ENCODE measurements around the gene SPSB2. TPM values are rescaled to one million over a fixed set of nuclear protein-coding genes. Genes with fewer than 3 reads are reported as not detected.

SPSB2 gene
- total RNA-seq (10 to 100 TPM in 1 of 5 donors, 1 to 10 TPM in 3, not detected in 1; 5.1 to 24.0 (median 6.0) TPM), polyA plus RNA-seq (10 to 100 TPM in 2 of 3 donors, 1 to 10 TPM in 1; 9.9 to 13.4 (median 11.2) TPM)
- long read RNA-seq, donor 1, partial matches to known transcripts: 144 of 150 reads
- long read RNA-seq, donor 1, other reads (novel, unspliced or antisense): 6 of 150 reads
- long read RNA-seq, donor 2, partial matches to known transcripts: 201 of 201 reads
- long read RNA-seq, donor 2, other reads (novel, unspliced or antisense): 0 of 201 reads
- long read RNA-seq, donor 3: 0 reads
- long read RNA-seq, donor 4: 0 reads
- long read RNA-seq, donor 5, partial matches to known transcripts: 0 of 3 reads
- long read RNA-seq, donor 5, other reads (novel, unspliced or antisense): 0 of 3 reads
- long read RNA-seq, donor 6, partial matches to known transcripts: 10 of 11 reads
- long read RNA-seq, donor 6, other reads (novel, unspliced or antisense): 0 of 11 reads
- long read RNA-seq, donor 7: 0 reads
- long read RNA-seq, donor 8, partial matches to known transcripts: 0 of 1 reads
- long read RNA-seq, donor 8, other reads (novel, unspliced or antisense): 0 of 1 reads
- long read RNA-seq, donor 9, partial matches to known transcripts: 7 of 9 reads
- long read RNA-seq, donor 9, other reads (novel, unspliced or antisense): 0 of 9 reads
- long read RNA-seq, donor 10, partial matches to known transcripts: 25 of 26 reads
- long read RNA-seq, donor 10, other reads (novel, unspliced or antisense): 0 of 26 reads

GRCh38 chr12:6873094-6874014, at the start of gene SPSB2:
TSS of gene SPSB2 (minus strand) at chr12:6873303. CDS start at chr12:6872901, 402 bp downstream.
- intact Hi-C loops (cut with DNase I; ENCODE audit: low total_unique reads): no loop called here
- peaks cover 30 to 60% (median 56%) of the 10 kb centered on the region in 4 donors for H3K4me1 ChIP-seq
- H3K36me3 ChIP-seq: peaks cover 16 to 34% (median 30%) of the 10 kb centered on the region in 4 donors
- H3K4me3 ChIP-seq: peak within 1 kb of the TSS; percentile 69 to 84 (median 77)
- peak within 1 kb of the TSS; percentile 87 to 98 (median 88) for H3K27ac ChIP-seq
- peak; percentile 99 for DNase-seq
- WGBS, 5 donors: 0 to 2% (median 1%) methylated on average over 30 to 65 of the region's 66 CpGs
- no peaks in the 10 kb centered on the region for H3K9me3 ChIP-seq
- TF ChIP-seq EP300 (IDR thresholded peaks at IDR 0.05) (no peak), POLR2AphosphoS5 (IDR thresholded peaks at IDR 0.05) (peak; percentile 35 to 89 (median 71))
- H3K27me3 ChIP-seq: no peaks in the 10 kb centered on the region

- peak overlapping the region in 3 of 5 donors; percentile 18 to 97 (median 21) for H3K27ac ChIP-seq
- H3K27me3 ChIP-seq: no peaks in the 10 kb centered on the region
- WGBS, 5 donors: 78 to 89% (median 83%) methylated on average over 9 of the region's 9 CpGs
- H3K4me3 ChIP-seq: no peak overlapping the region
- intact Hi-C loops (cut with DNase I; ENCODE audit: low total_unique reads): no loop called here
- H3K9me3 ChIP-seq: no peaks in the 10 kb centered on the region
- DNase-seq: peak in 1 of 2 donors; percentile 13
- H3K36me3 ChIP-seq: peaks cover 0 to 57% (median 38%) of the 10 kb centered on the region in 4 donors
- H3K4me1 ChIP-seq: peaks cover 28 to 46% (median 34%) of the 10 kb centered on the region in 4 donors
- TF ChIP-seq CTCF (IDR thresholded peaks at IDR 0.05): no peak
These were observed 49.2 kb upstream of the SPSB2 start for GRCh38 chr12:6921996-6922946.

GRCh38 chr12:6921539-6921938, 48.4 kb upstream of the SPSB2 start:
- Histone ChIP-seq H3K4me1 (peaks cover 21 to 39% (median 27%) of the 10 kb centered on the region in 4 donors), H3K27me3 (no peaks in the 10 kb centered on the region), H3K9me3 (no peaks in the 10 kb centered on the region), H3K27ac (no peak overlapping the region), H3K36me3 (peaks cover 0 to 63% (median 44%) of the 10 kb centered on the region in 4 donors), H3K4me3 (no peak overlapping the region)
- intact Hi-C loops (cut with DNase I; ENCODE audit: low total_unique reads): no loop called here
- WGBS, 5 donors: 66 to 94% (median 90%) methylated on average over 7 of the region's 7 CpGs
- peak in 1 of 2 donors; percentile 1 for DNase-seq
- no peak for TF ChIP-seq CTCF (IDR thresholded peaks at IDR 0.05)
- TF ChIP-seq EP300 (IDR thresholded peaks at IDR 0.05): no peak
- TF ChIP-seq POLR2A (IDR thresholded peaks at IDR 0.05): no peak
- no peak for TF ChIP-seq POLR2AphosphoS5 (IDR thresholded peaks at IDR 0.05)

- TF ChIP-seq POLR2AphosphoS5 (IDR thresholded peaks at IDR 0.05) (no peak), EP300 (IDR thresholded peaks at IDR 0.05) (no peak), POLR2A (IDR thresholded peaks at IDR 0.05) (no peak), CTCF (IDR thresholded peaks at IDR 0.05) (no peak)
- Histone ChIP-seq H3K27me3 (peaks cover 0 to 12% (median 0%) of the 10 kb centered on the region in 3 donors), H3K9me3 (no peaks in the 10 kb centered on the region), H3K4me1 (peaks cover 15 to 37% (median 23%) of the 10 kb centered on the region in 4 donors), H3K36me3 (peaks cover 0 to 69% (median 46%) of the 10 kb centered on the region in 4 donors), H3K27ac (no peak overlapping the region), H3K4me3 (no peak overlapping the region)
- intact Hi-C loops (cut with DNase I; ENCODE audit: low total_unique reads): no loop called here
- no peak for DNase-seq
- 63 to 76% (median 75%) methylated on average over 7 of the region's 7 CpGs for WGBS, 5 donors
These were observed 46.5 kb upstream of the SPSB2 start for GRCh38 chr12:6919588-6919987.
